Measurements from ENCODE around the gene ATAD3A.
A peak's percentile ranks its signal among the peaks of the same experiment; 100 is the strongest.
"Not testable (repeated sequence)": the region's sequence is repeated elsewhere in the genome, so short reads cannot be mapped to it uniquely, and the experiment has no call there.

The ATAD3A gene

GRCh38 chr1:1540818-1541628 lies 29.1 kb downstream of the ATAD3A start:
- DNase-seq = no peak

- no peak for DNase-seq
These were observed 30.2 kb downstream of the ATAD3A start for GRCh38 chr1:1541956-1542765.

GRCh38 chr1:1542766-1543705 lies 31.1 kb downstream of the ATAD3A start:
- DNase-seq = peak; percentile 14

GRCh38 chr1:1543706-1544099 lies 31.7 kb downstream of the ATAD3A start:
- no peak for DNase-seq

- DNase-seq = no peak
These were observed 32.6 kb downstream of the ATAD3A start for GRCh38 chr1:1544544-1544943.

- no peak for DNase-seq
These were observed 34.2 kb downstream of the ATAD3A start for GRCh38 chr1:1545946-1546737.

- DNase-seq = no peak
These were observed 35.0 kb downstream of the ATAD3A start for GRCh38 chr1:1547011-1547410.

- DNase-seq = no peak
These were observed 35.5 kb downstream of the ATAD3A start for GRCh38 chr1:1547476-1547875.

- DNase-seq = no peak
These were observed 36.6 kb downstream of the ATAD3A start for GRCh38 chr1:1548591-1548990.

- DNase-seq = no peak
These were observed 38.1 kb downstream of the ATAD3A start for GRCh38 chr1:1550087-1550486.

- no peak for DNase-seq
These were observed 38.9 kb downstream of the ATAD3A start for GRCh38 chr1:1550591-1551432.

GRCh38 chr1:1551524-1552262 lies 39.7 kb downstream of the ATAD3A start:
- DNase-seq = no peak

GRCh38 chr1:1552263-1552639 lies 40.3 kb downstream of the ATAD3A start:
- DNase-seq = no peak

- no peak for DNase-seq
These were observed 42.0 kb downstream of the ATAD3A start for GRCh38 chr1:1553821-1554494.

- DNase-seq = no peak
These were observed 42.6 kb downstream of the ATAD3A start for GRCh38 chr1:1554550-1554925.

- DNase-seq = no peak
These were observed 43.3 kb downstream of the ATAD3A start for GRCh38 chr1:1554926-1555915.

GRCh38 chr1:1556505-1556904 lies 44.5 kb downstream of the ATAD3A start:
- no peak for DNase-seq

GRCh38 chr1:1556961-1557360 lies 45.0 kb downstream of the ATAD3A start:
- DNase-seq = not testable (repeated sequence)

GRCh38 chr1:1557688-1558087 lies 45.7 kb downstream of the ATAD3A start:
- not testable (repeated sequence) for DNase-seq

Measured in CD4-positive, alpha-beta T cell treated with Interleukin-17A for 1 hour (primary cell).